ENCODE data around the gene ADGRG6.

DNA sequence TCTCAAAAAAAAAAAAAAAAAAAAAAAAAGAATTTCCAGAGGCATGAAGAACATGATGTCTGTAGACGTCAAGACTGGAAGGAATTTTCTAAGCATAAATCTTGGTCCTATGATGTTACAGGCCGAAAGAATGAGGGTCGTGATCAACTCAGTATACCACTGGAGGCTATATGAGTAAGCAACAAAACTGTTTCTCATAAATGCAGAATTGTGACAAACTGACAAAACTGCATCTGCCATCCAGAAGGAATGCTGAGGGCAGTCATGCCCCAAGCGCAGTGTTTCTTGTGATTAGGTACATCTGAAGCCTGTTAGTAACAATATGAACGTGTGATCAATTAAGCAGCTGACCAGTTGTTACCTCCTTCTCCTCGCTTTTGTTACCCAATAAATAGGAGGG, 43.5 kb upstream of the ADGRG6 start:
- TF ChIP-seq, protein P1, sequence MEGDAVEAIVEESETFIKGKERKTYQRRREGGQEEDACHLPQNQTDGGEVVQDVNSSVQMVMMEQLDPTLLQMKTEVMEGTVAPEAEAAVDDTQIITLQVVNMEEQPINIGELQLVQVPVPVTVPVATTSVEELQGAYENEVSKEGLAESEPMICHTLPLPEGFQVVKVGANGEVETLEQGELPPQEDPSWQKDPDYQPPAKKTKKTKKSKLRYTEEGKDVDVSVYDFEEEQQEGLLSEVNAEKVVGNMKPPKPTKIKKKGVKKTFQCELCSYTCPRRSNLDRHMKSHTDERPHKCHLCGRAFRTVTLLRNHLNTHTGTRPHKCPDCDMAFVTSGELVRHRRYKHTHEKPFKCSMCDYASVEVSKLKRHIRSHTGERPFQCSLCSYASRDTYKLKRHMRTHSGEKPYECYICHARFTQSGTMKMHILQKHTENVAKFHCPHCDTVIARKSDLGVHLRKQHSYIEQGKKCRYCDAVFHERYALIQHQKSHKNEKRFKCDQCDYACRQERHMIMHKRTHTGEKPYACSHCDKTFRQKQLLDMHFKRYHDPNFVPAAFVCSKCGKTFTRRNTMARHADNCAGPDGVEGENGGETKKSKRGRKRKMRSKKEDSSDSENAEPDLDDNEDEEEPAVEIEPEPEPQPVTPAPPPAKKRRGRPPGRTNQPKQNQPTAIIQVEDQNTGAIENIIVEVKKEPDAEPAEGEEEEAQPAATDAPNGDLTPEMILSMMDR (IDR thresholded peaks at IDR 0.05; ENCODE audit: insufficient read depth, low read length, poor library complexity, severe bottlenecking): no peak
- TF ChIP-seq EZH2phosphoT487 (conservative IDR thresholded peaks at IDR 0.05; ENCODE audit: low read length): no peak
